NCI-H1417 (cell line): Measurements from ENCODE around the gene KCNH4.

Experiments used
- DNase-seq, 3 experiments: peaks; one replicate each; lab custom pipeline; 2025; lab: John Stamatoyannopoulos, UW

KCNH4 gene

GRCh38 chr17:42136654-42137051, 44.3 kb downstream of the KCNH4 start:
- no peak for DNase-seq

- DNase-seq, result peak in 2 of 3 experiments; percentile 45 to 66
Measured at GRCh38 chr17:42135664-42136653, 45.0 kb downstream of the KCNH4 start.

- no peak for DNase-seq
Measured at GRCh38 chr17:42135151-42135550, 45.8 kb downstream of the KCNH4 start.

GRCh38 chr17:42133461-42134041, 47.4 kb downstream of the KCNH4 start:
- DNase-seq, result peak; percentile 60 to 89 (median 87)

GRCh38 chr17:42132941-42133340, 48.0 kb downstream of the KCNH4 start:
- DNase-seq, result peak in 1 of 3 experiments; percentile 86

- no peak for DNase-seq
Measured at GRCh38 chr17:42131981-42132432, 48.9 kb downstream of the KCNH4 start.

GRCh38 chr17:42131232-42131631, 49.7 kb downstream of the KCNH4 start:
- DNase-seq, result no peak

- no peak for DNase-seq
Measured at GRCh38 chr17:42130310-42130936, 50.5 kb downstream of the KCNH4 start.

- no peak for DNase-seq
Measured at GRCh38 chr17:42129109-42129837, 51.7 kb downstream of the KCNH4 start.

- DNase-seq, result no peak
Measured at GRCh38 chr17:42127414-42127813, 53.5 kb downstream of the KCNH4 start.

GRCh38 chr17:42126836-42127235, 54.1 kb downstream of the KCNH4 start:
- DNase-seq, result no peak

- DNase-seq, result no peak
Measured at GRCh38 chr17:42125565-42125964, 55.4 kb downstream of the KCNH4 start.

- no peak for DNase-seq
Measured at GRCh38 chr17:42124256-42124655, 56.7 kb downstream of the KCNH4 start.

GRCh38 chr17:42122371-42123303, 58.3 kb downstream of the KCNH4 start, which contains the start of gene HSPB9:
TSS of gene HSPB9 (plus strand) at chr17:42122804. CDS start at chr17:42122851, 47 bp downstream.
- DNase-seq, result peak in 1 of 3 experiments; percentile 84

GRCh38 chr17:42120770-42121769, 59.9 kb downstream of the KCNH4 start, which contains the start of gene KAT2A:
TSS of gene KAT2A (minus strand) at chr17:42121367. CDS start at chr17:42121304, 63 bp downstream.
- DNase-seq, result peak; percentile 76 to 83 (median 79)

GRCh38 chr17:42120161-42120769, 60.7 kb downstream of the KCNH4 start:
- DNase-seq, result no peak

- DNase-seq, result no peak
Measured at GRCh38 chr17:42119301-42119700, 61.6 kb downstream of the KCNH4 start.

GRCh38 chr17:42118545-42118944, 62.4 kb downstream of the KCNH4 start:
- peak in 2 of 3 experiments; percentile 11 to 42 for DNase-seq

- DNase-seq, result no peak
Measured at GRCh38 chr17:42118126-42118510, 62.8 kb downstream of the KCNH4 start.
